B cell (primary cell): Measurements from ENCODE around the gene PSTPIP1.

Experiments used
- EZH2 ChIP-seq: IDR thresholded peaks from 2 replicates; pipeline ENCODE4 v1.6.1; 2012; ENCODE audit warnings: borderline replicate concordance, low read depth, mild to moderate bottlenecking, moderate library complexity, low read length; ENCODE audit not compliant: insufficient read depth, poor library complexity, severe bottlenecking
- TF ChIP-seq, protein P1 (sequence below): fragments of 200-600 bp; IDR thresholded peaks from one replicate; pipeline ENCODE4 v1.8.0; 2022; ENCODE audit warnings: antibody characterized with exemption, mild to moderate bottlenecking

GRCh38 chr15:77046704-77047412 lies 51.9 kb downstream of the PSTPIP1 start:
- TF ChIP-seq, protein P1, sequence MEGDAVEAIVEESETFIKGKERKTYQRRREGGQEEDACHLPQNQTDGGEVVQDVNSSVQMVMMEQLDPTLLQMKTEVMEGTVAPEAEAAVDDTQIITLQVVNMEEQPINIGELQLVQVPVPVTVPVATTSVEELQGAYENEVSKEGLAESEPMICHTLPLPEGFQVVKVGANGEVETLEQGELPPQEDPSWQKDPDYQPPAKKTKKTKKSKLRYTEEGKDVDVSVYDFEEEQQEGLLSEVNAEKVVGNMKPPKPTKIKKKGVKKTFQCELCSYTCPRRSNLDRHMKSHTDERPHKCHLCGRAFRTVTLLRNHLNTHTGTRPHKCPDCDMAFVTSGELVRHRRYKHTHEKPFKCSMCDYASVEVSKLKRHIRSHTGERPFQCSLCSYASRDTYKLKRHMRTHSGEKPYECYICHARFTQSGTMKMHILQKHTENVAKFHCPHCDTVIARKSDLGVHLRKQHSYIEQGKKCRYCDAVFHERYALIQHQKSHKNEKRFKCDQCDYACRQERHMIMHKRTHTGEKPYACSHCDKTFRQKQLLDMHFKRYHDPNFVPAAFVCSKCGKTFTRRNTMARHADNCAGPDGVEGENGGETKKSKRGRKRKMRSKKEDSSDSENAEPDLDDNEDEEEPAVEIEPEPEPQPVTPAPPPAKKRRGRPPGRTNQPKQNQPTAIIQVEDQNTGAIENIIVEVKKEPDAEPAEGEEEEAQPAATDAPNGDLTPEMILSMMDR, result no peak
- no peak for TF ChIP-seq EZH2
